ENCODE data around the gene SMG9.

The SMG9 gene

GRCh38 chr19:43719918-43720317 lies 34.8 kb downstream of the SMG9 start:
- no peak for DNase-seq

GRCh38 chr19:43719378-43719868 lies 35.3 kb downstream of the SMG9 start:
- no peak for DNase-seq

- DNase-seq, result no peak
Measured at GRCh38 chr19:43718627-43719377, 36.0 kb downstream of the SMG9 start.

GRCh38 chr19:43715776-43716175 lies 39.0 kb downstream of the SMG9 start, which contains the start of gene IRGC:
TSS of gene IRGC (plus strand) at chr19:43716076. CDS start at chr19:43718559, 2,483 bp downstream.
- DNase-seq, result no peak

GRCh38 chr19:43713208-43713607 lies 41.6 kb downstream of the SMG9 start:
- no peak for DNase-seq

GRCh38 chr19:43711751-43712355 lies 42.9 kb downstream of the SMG9 start:
- no peak for DNase-seq

- no peak for DNase-seq
Measured at GRCh38 chr19:43708716-43709115, 46.0 kb downstream of the SMG9 start.

GRCh38 chr19:43707158-43707712 lies 47.5 kb downstream of the SMG9 start:
- DNase-seq, result no peak

- no peak for DNase-seq
Measured at GRCh38 chr19:43705729-43706128, 49.0 kb downstream of the SMG9 start.

GRCh38 chr19:43704002-43704705 lies 50.6 kb downstream of the SMG9 start:
- DNase-seq, result no peak

- no peak for DNase-seq
Measured at GRCh38 chr19:43700395-43701000, 54.3 kb downstream of the SMG9 start.

- DNase-seq, result no peak
Measured at GRCh38 chr19:43699506-43700394, 55.0 kb downstream of the SMG9 start.

- no peak for DNase-seq
Measured at GRCh38 chr19:43697295-43697694, 57.5 kb downstream of the SMG9 start.

GRCh38 chr19:43695985-43696704 lies 58.6 kb downstream of the SMG9 start:
- no peak for DNase-seq

GRCh38 chr19:43694553-43694952 lies 60.2 kb downstream of the SMG9 start:
- no peak for DNase-seq

- DNase-seq, result no peak
Measured at GRCh38 chr19:43692877-43693276, 61.9 kb downstream of the SMG9 start.

- DNase-seq, result no peak
Measured at GRCh38 chr19:43692385-43692784, 62.4 kb downstream of the SMG9 start.

- no peak for DNase-seq
Measured at GRCh38 chr19:43691755-43692154, 63.0 kb downstream of the SMG9 start.

GRCh38 chr19:43690890-43691289 lies 63.9 kb downstream of the SMG9 start:
- no peak for DNase-seq

GRCh38 chr19:43690444-43690843 lies 64.3 kb downstream of the SMG9 start:
- DNase-seq, result no peak

GRCh38 chr19:43688059-43688701 lies 66.6 kb downstream of the SMG9 start:
- no peak for DNase-seq
